Loucy (cell line): ENCODE measurements around the gene GDPD5.

Experiments
- EZH2phosphoT487 ChIP-seq: fragments of 200-600 bp; IDR thresholded peaks from 2 replicates; pipeline ENCODE4 v1.6.1; 2018; ENCODE audit warnings: antibody characterized with exemption, mild to moderate bottlenecking, moderate library complexity, borderline replicate concordance
- TF ChIP-seq, protein P1 (sequence below): fragments of 200-600 bp; sonication (generic); conservative IDR thresholded peaks from 2 replicates; pipeline ENCODE4 v1.5.1; 2014; ENCODE audit warnings: mild to moderate bottlenecking, antibody characterized with exemption, low read length

DNA sequence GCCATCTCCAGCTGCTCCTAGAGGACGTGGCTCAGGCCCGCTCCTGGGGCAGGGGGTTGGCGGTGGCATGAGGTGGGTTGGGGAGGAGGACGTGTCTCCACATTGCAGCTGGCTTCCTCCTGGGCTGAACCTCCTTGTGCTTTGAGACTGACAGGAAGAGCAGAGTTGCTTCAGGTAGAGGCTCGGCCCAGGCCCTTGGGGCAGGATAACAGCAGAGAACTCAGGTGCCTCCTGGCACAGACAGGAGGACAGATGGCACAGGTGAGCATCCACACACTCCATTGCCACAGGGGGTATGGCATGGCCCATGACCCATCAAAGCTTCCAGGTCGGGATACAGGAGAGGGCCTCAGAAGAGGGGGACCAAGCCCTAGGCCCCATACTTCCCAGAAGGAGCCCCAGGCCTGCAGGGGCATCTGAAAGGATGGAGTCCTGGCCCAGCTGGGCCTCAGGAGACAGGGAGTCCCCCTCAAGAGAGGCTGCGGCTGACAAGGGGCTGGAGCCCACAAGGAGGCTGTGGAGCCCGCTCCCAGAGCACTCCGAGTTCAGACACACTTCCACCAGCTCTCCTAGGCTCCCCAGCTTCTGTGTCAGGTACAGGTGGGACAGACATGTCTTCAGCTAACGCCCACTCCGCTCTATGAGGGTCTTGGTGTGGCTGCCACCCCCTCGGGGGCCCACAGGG lies 90.7 kb downstream of the GDPD5 start:
- TF ChIP-seq, protein P1, sequence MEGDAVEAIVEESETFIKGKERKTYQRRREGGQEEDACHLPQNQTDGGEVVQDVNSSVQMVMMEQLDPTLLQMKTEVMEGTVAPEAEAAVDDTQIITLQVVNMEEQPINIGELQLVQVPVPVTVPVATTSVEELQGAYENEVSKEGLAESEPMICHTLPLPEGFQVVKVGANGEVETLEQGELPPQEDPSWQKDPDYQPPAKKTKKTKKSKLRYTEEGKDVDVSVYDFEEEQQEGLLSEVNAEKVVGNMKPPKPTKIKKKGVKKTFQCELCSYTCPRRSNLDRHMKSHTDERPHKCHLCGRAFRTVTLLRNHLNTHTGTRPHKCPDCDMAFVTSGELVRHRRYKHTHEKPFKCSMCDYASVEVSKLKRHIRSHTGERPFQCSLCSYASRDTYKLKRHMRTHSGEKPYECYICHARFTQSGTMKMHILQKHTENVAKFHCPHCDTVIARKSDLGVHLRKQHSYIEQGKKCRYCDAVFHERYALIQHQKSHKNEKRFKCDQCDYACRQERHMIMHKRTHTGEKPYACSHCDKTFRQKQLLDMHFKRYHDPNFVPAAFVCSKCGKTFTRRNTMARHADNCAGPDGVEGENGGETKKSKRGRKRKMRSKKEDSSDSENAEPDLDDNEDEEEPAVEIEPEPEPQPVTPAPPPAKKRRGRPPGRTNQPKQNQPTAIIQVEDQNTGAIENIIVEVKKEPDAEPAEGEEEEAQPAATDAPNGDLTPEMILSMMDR: no peak
- no peak for TF ChIP-seq EZH2phosphoT487
